AG04450 (cell line): ENCODE data around the gene TMEM139. TPM values are rescaled to one million over a fixed set of nuclear protein-coding genes. Genes with fewer than 3 reads are reported as not detected.
"Not testable (repeated sequence)": the region's sequence is repeated elsewhere in the genome, so short reads cannot be mapped to it uniquely, and the experiment has no call there.

Source experiments
- CTCF ChIA-PET: fragments of 300-600, 350-600 bp; formaldehyde crosslinking; extraction: SDS; loops from one replicate; lab custom pipeline; 2022; ENCODE audit warnings: antibody characterized with exemption, inconsistent platforms; lab: Charles Lee
- POLR2A ChIA-PET: fragments of 350-600 bp; formaldehyde crosslinking; extraction: SDS; loops from one replicate; lab custom pipeline; 2021; ENCODE audit warnings: antibody characterized with exemption, inconsistent platforms; lab: Yijun Ruan, JAX
- DNase-seq: peaks from one replicate; pipeline ENCODE4 v3.0.0-alpha.2; 2011; ENCODE audit warnings: low read depth, low spot score
- H3K27ac ChIP-seq: one replicate; pipeline ENCODE4 v1.5.1; 2012; ENCODE audit warnings: low read depth, low read length, control low read depth
- H3K27me3 ChIP-seq: one replicate; pipeline ENCODE4 v1.6.0; 2012; ENCODE audit warnings: low read length; ENCODE audit not compliant: control insufficient read depth, insufficient read depth
- H3K4me3 ChIP-seq: 2 replicates; pipeline ENCODE4 v1.5.1; 2011; ENCODE audit warnings: mild to moderate bottlenecking, low read depth, low read length, control low read depth
- H3K9me3 ChIP-seq: 2 replicates; pipeline ENCODE4 v1.5.1; 2012; ENCODE audit warnings: low read length; ENCODE audit not compliant: control insufficient read depth, insufficient read depth
- polyA plus RNA-seq: library from polyadenylated mRNA; depleted of rRNA; stranded (reverse); fragments of >200 nt; gene quantifications from 2 replicates; pipeline ENCODE4 v1.2.3, GENCODE V29; 2011
- TF ChIP-seq, protein P1 (sequence below): IDR thresholded peaks from 2 replicates; pipeline ENCODE4 v1.5.1; 2011; ENCODE audit warnings: low read depth, low read length, control low read depth, inconsistent platforms

The TMEM139 gene
- polyA plus RNA-seq, 1 experiment = not detected

DNA sequence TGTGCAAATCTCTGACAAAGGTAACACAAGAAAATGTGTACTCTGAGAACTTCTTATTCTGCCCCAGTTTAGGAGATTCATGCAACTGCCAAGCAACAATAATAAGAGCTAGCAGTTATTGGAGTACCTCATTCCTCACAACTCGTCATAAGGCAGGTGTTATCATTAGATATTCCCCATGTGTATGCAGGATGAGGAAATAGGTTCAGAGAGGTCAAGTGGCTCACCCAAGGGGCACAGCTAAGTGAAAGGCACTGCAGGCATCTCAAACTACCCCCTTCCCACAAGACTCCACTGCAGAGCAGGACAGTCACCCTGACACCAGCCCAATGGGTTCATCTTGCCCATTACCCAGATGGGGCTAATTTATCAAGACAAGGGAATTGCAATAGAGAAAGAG is 22.9 kb upstream of the TMEM139 start:
- Histone ChIP-seq H3K27me3 (no peaks in the 10 kb centered on the region), H3K27ac (no peak overlapping the region), H3K4me3 (no peak overlapping the region), H3K9me3 (no peaks in the 10 kb centered on the region; the same call in 1 of the 2 replicates)
- POLR2A ChIA-PET = interaction anchor here (0.7 kb wide), 1 partner anchor 119 kb away, joined by 4 read pairs; the partner anchor contains the start of gene ZYX
- DNase-seq = no peak
- TF ChIP-seq, protein P1, sequence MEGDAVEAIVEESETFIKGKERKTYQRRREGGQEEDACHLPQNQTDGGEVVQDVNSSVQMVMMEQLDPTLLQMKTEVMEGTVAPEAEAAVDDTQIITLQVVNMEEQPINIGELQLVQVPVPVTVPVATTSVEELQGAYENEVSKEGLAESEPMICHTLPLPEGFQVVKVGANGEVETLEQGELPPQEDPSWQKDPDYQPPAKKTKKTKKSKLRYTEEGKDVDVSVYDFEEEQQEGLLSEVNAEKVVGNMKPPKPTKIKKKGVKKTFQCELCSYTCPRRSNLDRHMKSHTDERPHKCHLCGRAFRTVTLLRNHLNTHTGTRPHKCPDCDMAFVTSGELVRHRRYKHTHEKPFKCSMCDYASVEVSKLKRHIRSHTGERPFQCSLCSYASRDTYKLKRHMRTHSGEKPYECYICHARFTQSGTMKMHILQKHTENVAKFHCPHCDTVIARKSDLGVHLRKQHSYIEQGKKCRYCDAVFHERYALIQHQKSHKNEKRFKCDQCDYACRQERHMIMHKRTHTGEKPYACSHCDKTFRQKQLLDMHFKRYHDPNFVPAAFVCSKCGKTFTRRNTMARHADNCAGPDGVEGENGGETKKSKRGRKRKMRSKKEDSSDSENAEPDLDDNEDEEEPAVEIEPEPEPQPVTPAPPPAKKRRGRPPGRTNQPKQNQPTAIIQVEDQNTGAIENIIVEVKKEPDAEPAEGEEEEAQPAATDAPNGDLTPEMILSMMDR = no peak
- CTCF ChIA-PET = interaction anchor here (0.5 to 6.7 kb wide), 4 partner anchors 22 to 155 kb away, joined by 3 to 57 read pairs (median 6); partner anchors contain the start of gene CASP2

DNA sequence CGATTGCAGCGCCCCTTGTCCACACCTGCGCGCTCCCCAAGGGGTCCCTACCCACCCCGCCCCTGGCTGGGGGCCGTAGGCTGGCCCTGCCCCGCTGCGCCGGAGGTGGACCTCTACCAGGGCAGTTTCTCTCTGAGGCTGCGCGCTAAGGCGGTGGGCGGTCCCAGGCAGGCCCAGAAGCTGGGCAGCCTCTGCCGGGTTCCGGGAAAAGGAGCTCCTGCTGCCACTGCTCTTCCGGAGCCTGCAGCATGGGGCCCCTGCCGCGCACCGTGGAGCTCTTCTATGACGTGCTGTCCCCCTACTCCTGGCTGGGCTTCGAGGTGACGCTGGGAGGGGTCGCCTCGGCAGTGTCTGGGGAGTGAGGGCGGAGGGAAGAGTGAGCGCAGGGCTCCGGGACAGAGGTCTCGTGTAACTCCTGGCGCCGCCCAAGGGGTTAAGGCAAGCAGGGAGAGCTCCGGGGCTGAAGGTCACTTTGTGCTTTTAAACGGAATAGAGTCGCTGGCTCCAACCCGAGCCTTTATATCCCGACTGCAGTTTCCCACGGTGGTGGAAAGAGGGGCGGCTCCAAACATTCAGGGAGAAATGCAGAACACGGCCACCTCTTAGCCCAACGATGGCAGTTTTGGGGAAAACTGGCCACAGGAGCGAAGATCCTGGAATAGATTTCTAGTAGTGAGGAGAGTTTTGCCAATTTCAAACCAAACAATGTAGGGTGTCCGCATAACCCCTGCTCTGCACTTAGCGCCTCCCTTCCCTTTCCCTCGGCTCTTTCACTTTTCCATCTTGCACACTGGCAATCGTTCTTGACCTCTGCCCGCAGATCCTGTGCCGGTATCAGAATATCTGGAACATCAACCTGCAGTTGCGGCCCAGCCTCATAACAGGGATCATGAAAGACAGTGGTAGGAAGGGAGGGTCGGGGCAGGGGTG is 21.2 kb upstream of the TMEM139 start, which contains the start of gene GSTK1:
TSS of gene GSTK1 (plus strand) at position 176 of the 930 bp plus-strand sequence. CDS start at position 249, 73 bp downstream.
- peak within 1 kb of the TSS; percentile 31 for H3K27ac ChIP-seq
- peak; percentile 16 for DNase-seq
- H3K4me3 ChIP-seq = peak within 1 kb of the TSS; percentile 86
- no peaks in the 10 kb centered on the region; the same call in 1 of the 2 replicates for H3K9me3 ChIP-seq
- POLR2A ChIA-PET = interaction anchor here (0.6 to 1.6 kb wide), 5 partner anchors 19 to 141 kb away, joined by 3 to 20 read pairs (median 4); partner anchors contain the start of genes CASP2 and ZYX
- TF ChIP-seq, protein P1 = no peak
- CTCF ChIA-PET = interaction anchor here (0.9 to 6.7 kb wide), 7 partner anchors 8 to 153 kb away, joined by 3 to 57 read pairs (median 6); partner anchors contain the start of gene CASP2
- no peaks in the 10 kb centered on the region for H3K27me3 ChIP-seq

DNA sequence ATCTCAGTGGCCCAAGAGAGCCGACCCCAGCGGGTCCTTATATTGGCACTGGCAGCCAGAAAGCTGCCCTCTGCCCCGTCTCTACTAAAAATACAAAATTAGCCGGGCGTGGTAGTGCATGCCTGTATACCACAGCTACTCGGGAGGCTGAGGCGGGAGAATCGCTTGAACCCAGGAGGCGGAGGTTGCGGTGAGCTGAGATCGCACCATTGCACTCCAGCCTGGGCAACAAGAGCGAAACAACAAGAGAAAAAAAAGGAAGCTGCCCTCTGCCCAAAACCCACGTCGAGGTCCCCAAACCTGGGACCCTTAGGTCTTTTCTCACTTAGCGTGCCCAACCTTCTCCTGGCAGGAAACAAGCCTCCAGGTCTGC is 20.6 kb upstream of the TMEM139 start:
- not testable (repeated sequence) for H3K27ac ChIP-seq
- ChIA-PET POLR2A (interaction anchor here (0.9 to 1.6 kb wide), 3 partner anchors 24 to 116 kb away, joined by 4 to 20 read pairs (median 6); partner anchors contain the start of genes CASP2 and ZYX), CTCF (interaction anchor here (0.6 to 6.7 kb wide), 5 partner anchors 15 to 410 kb away, joined by 3 to 57 read pairs (median 6); partner anchors contain the start of gene EPHB6)

DNA sequence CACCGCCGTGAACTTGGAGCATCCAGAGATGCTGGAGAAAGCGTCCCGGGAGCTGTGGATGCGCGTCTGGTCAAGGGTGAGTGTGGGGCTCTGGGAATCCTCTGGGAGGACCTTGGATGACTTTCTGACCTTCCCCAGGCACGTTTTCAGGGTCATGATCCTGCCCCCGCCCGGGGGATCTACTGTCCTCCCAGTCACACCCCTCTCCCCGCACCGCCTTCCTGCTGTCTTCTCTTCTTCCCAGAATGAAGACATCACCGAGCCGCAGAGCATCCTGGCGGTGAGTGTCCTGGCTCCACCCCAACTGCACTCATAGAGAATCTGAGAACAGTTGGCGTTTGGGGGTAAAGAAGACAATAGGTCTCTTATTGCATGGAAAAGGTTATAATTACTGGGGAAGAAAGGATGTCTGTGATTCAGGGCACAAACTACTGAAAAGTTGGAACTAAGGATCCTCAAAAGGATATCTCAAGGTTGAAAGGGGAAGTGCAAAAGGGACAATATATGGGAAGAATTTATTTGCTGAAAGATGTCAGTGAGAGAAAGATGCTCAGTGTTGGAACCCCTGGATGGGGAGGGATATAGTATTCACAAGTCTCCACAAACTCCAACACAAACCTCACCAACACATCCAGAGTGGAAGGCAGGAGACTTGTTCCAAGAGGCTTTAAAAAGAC is 19.6 kb upstream of the TMEM139 start:
- Histone ChIP-seq H3K27me3 (no peaks in the 10 kb centered on the region), H3K4me3 (no peak overlapping the region), H3K27ac (no peak overlapping the region), H3K9me3 (no peaks in the 10 kb centered on the region; the same call in 1 of the 2 replicates)
- TF ChIP-seq, protein P1 = no peak
- DNase-seq = no peak
- CTCF ChIA-PET = interaction anchor here (0.7 to 6.7 kb wide), 3 partner anchors 25 to 50 kb away, joined by 3 to 57 read pairs (median 3); no protein-coding TSS in a partner anchor
- POLR2A ChIA-PET = no interaction called here

More for the DNA sequence above, 20.6 kb upstream of the TMEM139 start:
- peak overlapping the region; percentile 86 for H3K4me3 ChIP-seq
- DNase-seq, H3K27me3 ChIP-seq, H3K9me3 ChIP-seq: not testable (repeated sequence)

DNA sequence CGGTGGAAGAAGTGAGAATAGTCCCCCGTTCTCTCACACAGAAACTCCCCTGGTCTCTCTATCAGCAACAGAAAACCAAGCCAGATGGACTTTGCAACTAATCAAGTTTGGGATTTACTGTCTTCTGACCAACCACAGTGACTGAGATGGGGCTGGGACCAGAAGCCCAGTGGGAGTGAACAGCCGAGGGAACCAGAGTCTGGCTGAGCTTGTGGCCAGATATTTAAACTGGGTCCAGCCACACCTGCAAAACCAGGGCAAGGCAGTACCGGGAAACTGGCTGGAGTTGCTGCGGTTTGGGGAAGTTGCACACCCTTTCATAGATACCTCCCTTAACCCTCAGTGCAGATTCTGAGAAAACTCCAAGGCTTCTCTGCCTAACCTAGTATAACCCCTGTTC is 15.5 kb upstream of the TMEM139 start:
- CTCF ChIA-PET = interaction anchor here (0.6 to 1.7 kb wide), 2 partner anchors 29 to 146 kb away, joined by 4 to 6 read pairs; no protein-coding TSS in a partner anchor
- DNase-seq = no peak
- POLR2A ChIA-PET = no interaction called here

More for the DNA sequence above, 15.5 kb upstream of the TMEM139 start:
- Histone ChIP-seq H3K27ac (no peak overlapping the region), H3K4me3 (no peak overlapping the region), H3K9me3 (no peaks in the 10 kb centered on the region), H3K27me3 (no peaks in the 10 kb centered on the region)
- TF ChIP-seq, protein P1 = no peak
